GM15510 (cell line): Measurements from ENCODE around the gene GATAD2B.

Experiments
- POLR2A ChIP-seq: IDR thresholded peaks from 3 replicates; pipeline ENCODE4 v1.6.1; 2011; ENCODE audit warnings: borderline replicate concordance; ENCODE audit not compliant: insufficient read length; ENCODE audit errors: extremely low read depth

GATAD2B gene

DNA sequence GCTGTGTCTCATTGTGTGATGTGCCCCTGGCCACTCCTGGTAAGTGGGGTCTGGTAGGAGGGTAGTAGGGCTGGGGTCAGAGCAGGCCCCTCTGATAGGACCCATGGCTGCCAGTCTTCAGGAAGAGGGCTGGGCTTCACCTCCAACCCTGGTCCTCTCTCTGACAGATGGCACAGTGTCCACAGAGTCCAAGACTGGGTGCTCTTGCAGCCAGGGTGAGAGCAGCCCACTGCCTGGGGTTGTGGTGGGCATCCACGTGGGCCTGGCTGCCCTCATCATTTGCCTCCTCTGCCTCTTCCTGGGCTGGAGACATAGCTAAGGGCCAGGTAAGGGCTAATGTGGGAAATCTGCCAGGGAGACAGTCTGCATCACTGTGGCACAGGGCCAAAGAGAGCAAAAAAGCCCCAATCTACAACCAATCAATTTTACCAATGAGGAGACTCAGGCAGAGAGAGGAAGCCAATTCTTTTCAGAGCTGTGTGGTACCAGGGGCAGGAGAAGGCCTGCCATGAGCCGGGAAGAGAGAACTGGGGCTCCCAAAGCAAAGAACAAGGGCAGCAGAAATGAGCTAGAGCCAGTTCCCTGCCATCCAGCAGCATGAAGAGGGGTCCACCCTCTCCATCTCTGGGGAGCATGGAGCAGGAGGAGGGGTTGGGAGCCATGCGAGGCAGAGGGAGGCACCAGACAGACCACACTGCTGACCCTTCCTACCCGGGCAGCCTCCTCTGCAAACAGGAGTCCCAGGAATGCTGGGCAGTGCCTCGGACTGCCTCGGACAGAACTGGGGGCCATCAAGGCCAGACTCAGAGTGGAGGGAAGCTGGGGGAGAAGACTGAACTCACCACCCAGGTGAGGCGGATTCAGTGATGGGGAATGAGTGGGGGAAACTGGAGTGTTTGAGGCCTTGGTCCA, 120.7 kb downstream of the GATAD2B start:
- no peak for TF ChIP-seq POLR2A

DNA sequence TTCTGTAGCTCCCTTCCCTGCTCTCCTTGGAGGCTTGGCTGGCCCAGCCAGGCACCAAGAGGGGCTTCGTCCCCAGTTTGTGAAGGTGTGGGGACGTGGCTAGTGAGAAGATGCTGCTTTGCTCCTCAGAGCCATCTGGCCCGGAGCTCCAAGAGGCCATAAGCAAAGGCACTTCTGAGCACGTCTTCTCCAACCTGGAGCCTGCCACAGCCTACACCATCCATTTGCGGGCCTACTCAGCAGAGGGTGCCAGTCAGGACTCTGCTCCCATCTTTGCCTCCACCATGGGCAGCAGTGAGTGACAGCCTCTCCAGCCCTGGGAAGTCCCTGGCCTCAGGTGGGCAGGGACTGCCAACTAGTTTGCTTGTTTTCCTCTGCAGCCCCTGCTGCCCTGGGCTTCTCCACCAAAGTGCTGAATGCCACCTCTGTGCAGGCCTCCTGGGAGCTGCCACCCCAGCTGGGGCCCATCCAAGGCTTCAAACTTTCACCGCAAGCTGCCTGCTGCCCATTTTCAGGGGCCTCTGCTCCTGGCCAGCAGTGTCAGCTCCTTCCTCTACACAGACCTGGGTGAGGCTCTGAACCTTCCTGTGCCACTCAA, 121.6 kb downstream of the GATAD2B start:
- TF ChIP-seq POLR2A = no peak

DNA sequence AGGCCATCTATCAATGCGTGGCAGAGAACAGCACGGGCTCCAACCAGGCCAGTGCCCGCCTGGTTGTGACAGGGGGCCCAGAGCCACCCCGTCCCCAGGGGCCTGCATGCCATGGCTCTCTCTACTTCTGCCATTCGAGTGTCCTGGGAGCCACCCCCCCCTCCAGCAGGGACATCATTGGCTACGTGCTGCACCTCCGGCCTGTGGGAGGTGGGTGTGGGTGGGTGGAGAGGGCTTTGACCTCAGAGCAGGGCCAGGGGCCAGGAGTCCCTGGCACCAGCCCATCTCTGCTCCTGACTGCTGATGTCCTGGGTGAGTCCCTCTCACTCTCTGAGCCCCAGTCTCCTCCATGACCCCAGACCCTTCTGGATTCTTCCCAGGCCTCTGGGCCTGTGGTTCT, 122.3 kb downstream of the GATAD2B start:
- TF ChIP-seq POLR2A = no peak

DNA sequence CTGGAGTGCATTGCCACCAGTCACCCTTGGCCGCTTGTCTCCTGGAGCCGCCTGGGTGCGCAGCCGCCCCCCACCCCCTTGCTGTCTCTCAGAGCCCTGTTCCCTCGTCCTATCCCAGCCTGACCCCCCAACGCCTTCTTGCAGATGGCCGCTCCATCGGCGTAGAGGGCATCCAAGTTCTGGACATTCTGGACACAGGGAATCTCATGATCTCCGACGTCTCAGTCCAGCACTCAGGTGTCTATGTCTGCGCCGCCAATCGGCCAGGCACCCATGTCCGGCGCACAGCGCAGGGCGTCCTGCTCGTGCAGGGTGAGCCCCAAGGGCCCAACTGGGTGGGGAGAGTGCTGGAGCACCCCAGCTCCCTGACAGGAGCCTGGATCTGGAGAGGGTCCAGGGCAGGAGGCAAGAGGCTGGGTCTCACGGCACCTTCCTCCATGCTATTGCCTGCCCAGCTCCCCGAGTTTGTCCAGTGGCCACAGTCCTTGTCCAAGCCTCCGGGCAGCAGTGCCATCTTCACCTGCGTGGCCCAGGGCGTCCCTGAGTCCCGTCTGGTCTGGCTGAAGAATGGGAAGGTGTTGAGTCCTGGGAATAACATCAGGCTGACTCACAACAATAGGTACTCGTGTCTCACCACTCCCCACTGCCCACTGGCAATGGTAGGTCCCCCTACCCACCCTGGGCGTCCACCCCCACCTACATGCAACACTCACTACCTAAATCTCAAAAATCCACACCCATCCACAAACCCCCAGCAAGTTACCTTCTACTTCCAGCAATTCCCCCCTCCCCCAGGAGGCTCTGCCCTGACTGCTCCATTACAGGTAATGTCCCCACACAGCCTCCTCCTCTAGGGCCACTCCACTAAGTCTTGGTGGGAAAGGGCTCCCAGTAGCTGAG, 123.0 kb downstream of the GATAD2B start:
- no peak for TF ChIP-seq POLR2A

DNA sequence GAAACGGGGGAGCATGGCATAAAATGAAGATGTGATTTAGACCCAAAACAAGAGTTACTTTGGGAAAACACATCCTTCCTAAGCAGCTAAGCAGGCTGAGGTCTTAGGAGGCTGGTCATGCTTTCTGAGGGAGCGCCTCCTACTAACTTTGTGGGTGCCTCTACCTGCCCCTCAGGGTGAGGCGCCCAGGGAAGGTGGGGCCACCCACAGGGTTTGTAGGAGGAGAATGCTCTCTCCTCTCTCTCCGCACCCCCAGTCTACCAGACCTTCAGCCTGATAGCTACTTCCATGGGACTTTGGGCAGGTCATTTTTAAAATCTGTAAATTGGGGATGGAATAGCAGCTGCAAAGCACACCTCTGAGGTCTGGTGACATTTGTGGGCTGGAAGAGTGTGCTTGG, 123.8 kb downstream of the GATAD2B start:
- TF ChIP-seq POLR2A = no peak

DNA sequence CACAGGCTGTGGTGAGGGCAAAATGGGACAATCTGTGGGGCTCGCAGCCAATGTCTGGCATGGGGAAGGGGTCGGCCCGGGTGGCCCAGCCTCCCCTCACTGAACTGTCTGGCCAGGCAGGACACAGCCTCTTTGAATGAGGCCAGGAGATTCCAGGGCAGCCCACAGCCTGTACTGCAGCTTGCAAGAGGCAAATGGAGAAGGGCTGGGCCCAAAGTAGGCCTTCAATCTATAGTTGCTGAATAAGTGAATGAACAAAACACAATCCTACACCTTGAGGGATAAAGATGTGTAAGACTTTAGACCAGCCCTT, 124.3 kb downstream of the GATAD2B start:
- TF ChIP-seq POLR2A = no peak

DNA sequence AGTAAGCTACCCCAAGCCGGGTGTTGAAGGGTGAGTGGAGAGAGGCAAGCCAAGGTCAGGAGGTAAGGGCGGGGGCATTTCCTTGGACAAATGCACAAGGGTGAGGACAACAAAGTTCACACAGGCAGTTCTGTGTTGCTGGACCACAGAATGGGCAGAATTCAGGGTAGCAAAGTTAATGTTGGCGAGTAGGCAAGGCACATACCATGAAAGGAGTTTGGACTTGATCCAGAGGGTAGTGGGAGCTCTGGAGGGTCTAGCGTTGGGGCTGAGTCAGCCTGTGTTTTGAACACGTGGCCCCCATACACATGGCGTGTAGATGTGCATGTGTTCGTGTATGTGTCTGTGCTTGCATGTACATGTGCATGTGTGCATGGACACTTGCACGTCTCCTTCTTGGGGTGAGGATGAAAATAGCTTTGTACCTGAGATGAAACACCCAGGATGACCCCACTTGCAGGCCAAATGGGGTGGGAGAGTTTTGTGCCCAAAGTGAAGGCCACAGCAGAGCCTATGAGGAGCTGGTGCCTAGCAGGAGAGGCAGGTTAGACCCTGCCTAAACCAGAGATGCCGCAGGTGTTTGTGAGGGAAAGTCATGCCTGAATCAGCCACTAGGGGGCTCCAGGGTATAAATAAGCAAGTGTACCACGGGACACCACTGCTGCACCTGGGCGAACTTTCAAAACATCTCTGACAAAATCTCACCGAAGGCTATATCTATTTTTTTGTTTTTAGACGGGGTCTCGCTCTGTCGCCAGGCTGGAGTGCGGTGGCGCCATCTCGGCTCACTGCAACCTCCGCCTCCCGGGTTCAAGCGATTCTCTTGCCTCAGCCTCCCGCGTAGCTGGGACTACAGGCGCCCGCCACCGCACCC, 125.7 kb downstream of the GATAD2B start:
- TF ChIP-seq POLR2A = no peak

DNA sequence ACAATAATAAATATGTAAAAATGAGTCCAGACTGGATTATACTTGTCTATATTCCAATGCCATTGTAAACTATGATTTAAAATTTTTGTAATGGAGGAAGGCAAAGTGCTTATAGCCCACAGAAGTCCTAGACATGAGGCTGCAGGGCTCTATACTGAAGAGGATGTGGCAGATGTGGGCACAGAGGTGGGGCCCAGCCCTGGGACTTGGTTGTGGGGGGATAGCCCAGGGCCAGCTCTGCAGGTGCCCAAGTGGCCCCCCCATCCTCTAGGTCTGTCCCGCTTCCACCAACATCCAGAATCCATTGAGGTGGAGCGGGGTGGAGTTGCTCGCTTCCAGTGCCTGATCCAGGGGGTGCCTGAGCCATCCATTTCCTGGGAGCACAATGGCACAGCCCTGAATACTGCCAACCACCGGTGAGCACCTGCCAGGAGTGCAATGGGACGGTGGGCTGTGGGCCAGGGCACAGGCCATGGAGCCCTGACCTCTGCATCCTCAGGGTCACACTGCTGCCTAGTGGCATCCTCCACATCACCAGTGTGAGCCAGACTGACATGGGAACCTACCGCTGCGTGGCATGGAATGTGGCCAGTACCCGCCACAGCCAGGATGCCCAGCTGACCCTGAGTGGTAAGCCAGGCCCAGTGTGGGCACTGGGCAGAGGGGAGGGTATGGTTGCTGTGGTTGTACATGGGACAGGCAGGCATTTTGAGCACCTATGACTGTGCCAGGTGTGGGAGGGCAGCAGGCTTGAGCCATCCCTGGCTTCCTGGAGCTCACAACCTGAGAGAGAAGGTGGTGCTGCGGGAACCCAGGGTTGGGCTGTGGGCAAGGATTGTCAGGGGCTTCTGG, 126.6 kb downstream of the GATAD2B start:
- no peak for TF ChIP-seq POLR2A

DNA sequence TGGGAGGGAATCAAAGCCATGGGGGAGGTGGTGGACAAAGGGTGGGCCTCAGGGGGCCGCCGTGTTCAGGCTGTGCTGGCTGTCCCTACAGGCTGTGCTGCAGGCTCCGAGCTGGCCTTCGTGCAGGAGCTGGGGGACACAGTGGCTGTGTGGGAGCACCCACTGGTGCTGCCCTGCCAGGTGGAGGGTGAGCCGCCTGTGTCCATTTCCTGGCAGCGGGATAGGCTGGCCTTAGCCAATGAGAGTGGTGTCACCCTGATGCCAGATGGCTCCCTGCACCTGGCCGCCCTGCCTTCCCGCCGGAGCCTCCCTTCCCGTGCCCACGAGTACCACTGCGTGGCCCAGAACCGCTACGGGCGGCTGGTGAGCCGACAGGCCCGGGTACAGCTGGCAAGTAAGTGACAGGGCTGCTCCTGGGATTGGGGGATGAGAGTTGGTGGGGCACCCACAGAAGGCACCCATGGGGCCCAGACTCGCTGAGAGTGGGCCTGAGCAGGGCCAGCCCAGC, 127.4 kb downstream of the GATAD2B start:
- no peak for TF ChIP-seq POLR2A

DNA sequence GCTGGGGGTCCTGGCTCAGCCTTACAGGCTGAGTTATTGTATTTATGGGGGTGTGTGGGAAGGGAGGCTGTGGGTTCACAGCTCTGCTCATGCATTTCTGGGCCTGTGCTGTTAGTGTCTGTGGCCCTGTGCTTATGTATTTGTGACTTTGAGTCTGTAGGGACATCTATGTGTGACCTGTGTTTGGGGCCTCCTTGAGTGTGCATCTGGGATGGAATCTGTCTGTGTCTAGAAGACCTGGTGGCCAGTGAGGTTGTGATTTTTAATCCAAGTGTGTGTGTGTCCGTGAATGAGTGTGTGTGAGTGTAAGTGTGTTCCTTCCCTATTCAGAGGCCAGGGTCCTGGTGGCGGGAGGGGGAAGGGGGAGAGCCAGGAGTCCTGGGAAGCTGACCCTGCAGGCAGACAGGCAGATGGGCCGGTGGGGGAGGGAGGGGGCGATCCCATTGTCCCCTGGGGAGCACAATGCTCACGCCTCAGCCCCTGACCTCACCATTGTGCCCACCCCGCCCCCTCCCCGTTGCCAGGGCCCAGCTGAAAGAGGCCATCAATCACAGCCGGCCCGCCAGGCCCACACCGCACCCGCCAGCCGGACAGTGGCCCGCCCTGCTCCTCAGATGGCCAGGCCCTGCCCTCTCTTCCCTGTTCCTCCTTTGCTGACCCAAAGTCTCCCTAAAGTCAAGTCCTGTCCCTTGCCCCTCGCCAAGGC, 128.0 kb downstream of the GATAD2B start:
- no peak for TF ChIP-seq POLR2A

DNA sequence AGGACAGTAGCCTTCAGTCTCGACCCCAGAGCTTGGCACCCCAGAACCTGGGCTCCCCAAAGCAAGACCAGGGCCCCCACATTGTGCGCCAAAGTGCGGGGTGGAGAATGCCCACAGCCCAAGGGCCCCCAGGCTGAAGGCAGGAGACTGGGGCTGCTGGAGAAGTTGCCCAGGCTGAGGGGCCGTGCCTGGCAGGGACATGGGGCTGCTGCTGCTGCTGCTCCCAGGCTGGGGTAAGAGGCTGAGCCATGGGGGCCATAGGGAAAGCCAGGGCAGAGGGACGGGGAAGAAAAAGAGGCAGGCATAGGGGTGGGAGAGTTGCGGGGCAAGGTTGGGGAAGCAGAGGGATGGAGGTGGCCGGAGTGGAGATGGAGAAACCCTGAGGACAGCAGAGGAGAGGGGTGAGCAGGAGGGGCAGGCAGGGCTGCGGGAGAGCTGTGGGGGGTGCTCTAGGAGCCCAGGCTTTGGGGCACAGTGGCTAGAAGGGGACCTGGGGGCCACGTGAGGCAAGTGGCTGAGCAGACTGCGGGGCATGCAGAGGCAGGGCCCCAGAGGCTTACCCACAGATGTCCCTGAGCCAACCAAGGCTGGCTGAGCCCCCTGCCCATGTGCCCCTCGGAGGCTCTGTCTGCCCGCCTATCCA, 128.7 kb downstream of the GATAD2B start:
- no peak for TF ChIP-seq POLR2A

DNA sequence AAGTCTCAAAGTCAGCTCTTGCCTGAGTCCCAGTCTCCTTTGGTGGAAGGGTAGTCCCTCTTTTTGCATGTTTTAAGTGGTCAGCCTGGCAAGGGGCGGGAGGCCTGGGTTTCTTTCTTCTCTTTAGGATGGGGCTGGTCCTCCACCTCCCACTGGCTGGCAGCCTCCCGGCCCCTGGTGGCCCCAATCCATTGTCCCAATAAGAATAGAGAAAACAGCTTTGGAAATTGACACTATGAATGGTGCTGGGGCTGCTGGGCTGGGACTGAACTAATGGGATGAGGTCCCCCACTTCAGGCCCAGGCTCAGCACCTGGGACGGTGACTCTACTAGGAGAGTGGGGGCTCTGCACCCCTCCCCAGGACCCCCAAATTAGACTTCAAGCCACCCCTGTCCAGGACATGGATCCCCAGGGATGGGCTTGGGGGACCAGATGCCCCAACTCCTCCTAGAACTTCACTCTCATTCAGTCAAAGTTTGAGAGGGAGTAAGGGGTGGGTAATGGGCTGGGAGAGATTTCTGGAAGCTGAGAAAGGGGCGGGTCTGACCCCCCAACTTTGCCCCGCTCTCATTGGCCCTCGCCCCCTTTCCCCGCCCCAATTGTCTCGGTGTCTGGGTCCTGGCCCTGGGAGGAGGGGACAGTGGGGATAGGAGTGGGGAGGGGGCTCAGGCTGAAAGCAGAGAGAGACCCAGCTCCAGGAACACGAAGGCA, 129.4 kb downstream of the GATAD2B start:
- TF ChIP-seq POLR2A = no peak
